Measurements from ENCODE around the gene TBC1D32.
"Not testable (repeated sequence)": the region's sequence is repeated elsewhere in the genome, so short reads cannot be mapped to it uniquely, and the experiment has no call there.

Gene TBC1D32

GRCh38 chr6:121210943-121211342 lies 123.3 kb downstream of the TBC1D32 start:
- Histone ChIP-seq H3K36me3 (ENCODE audit: insufficient read depth, low read length) (peaks cover 12% of the 10 kb centered on the region; the same call in 1 of the 2 replicates), H3K4me3 (ENCODE audit: low read length) (no peak overlapping the region), H3K9ac (ENCODE audit: low read depth, low read length) (no peak overlapping the region), H3K4me1 (ENCODE audit: insufficient read depth, low read length) (no peaks in the 10 kb centered on the region), H3K27me3 (ENCODE audit: insufficient read depth, low read length) (no peaks in the 10 kb centered on the region), H3K27ac (ENCODE audit: low read depth, low read length) (no peak overlapping the region), H3K9me3 (ENCODE audit: insufficient read depth, low read depth, low read length) (peaks cover 19% of the 10 kb centered on the region)
- WGBS, result 100% methylated on average over 1 of the region's 5 CpGs

GRCh38 chr6:121205569-121205968 lies 128.7 kb downstream of the TBC1D32 start:
- H3K27me3 ChIP-seq (ENCODE audit: insufficient read depth, low read length), result no peaks in the 10 kb centered on the region
- peaks cover 5% of the 10 kb centered on the region; the same call in 1 of the 2 replicates for H3K4me1 ChIP-seq (ENCODE audit: insufficient read depth, low read length)
- no peak overlapping the region for H3K9ac ChIP-seq (ENCODE audit: low read depth, low read length)
- no peak overlapping the region for H3K27ac ChIP-seq (ENCODE audit: low read depth, low read length)
- no peaks in the 10 kb centered on the region for H3K9me3 ChIP-seq (ENCODE audit: insufficient read depth, low read depth, low read length)
- H3K4me3 ChIP-seq (ENCODE audit: low read length), result no peak overlapping the region
- H3K36me3 ChIP-seq (ENCODE audit: insufficient read depth, low read length), result no peaks in the 10 kb centered on the region
- 94% methylated on average over 3 of the region's 3 CpGs for WGBS

- no peaks in the 10 kb centered on the region for H3K9me3 ChIP-seq (ENCODE audit: insufficient read depth, low read depth, low read length)
- no peak overlapping the region for H3K9ac ChIP-seq (ENCODE audit: low read depth, low read length)
- 100% methylated on average over 1 of the region's 2 CpGs for WGBS
- H3K27me3 ChIP-seq (ENCODE audit: insufficient read depth, low read length), result no peaks in the 10 kb centered on the region
- H3K4me1 ChIP-seq (ENCODE audit: insufficient read depth, low read length), result peaks cover 5% of the 10 kb centered on the region; the same call in 1 of the 2 replicates
- H3K36me3 ChIP-seq (ENCODE audit: insufficient read depth, low read length), result no peaks in the 10 kb centered on the region
- no peak overlapping the region for H3K27ac ChIP-seq (ENCODE audit: low read depth, low read length)
- no peak overlapping the region for H3K4me3 ChIP-seq (ENCODE audit: low read length)
These were observed 133.2 kb downstream of the TBC1D32 start for GRCh38 chr6:121201105-121201504.

- WGBS, result 89% methylated on average over 3 of the region's 4 CpGs
- not testable (repeated sequence) for H3K36me3 ChIP-seq (ENCODE audit: insufficient read depth, low read length); H3K9ac ChIP-seq (ENCODE audit: low read depth, low read length)
These were observed 138.2 kb downstream of the TBC1D32 start for GRCh38 chr6:121196042-121196441.

GRCh38 chr6:121190122-121190521 lies 144.2 kb downstream of the TBC1D32 start:
- no peak overlapping the region for H3K27ac ChIP-seq (ENCODE audit: low read depth, low read length)
- H3K9ac ChIP-seq (ENCODE audit: low read depth, low read length), result no peak overlapping the region
- H3K4me3 ChIP-seq (ENCODE audit: low read length), result no peak overlapping the region
- 71% methylated on average over 6 of the region's 6 CpGs for WGBS
- H3K36me3 ChIP-seq (ENCODE audit: insufficient read depth, low read length), result no peaks in the 10 kb centered on the region
- H3K27me3 ChIP-seq (ENCODE audit: insufficient read depth, low read length), result no peaks in the 10 kb centered on the region
- H3K9me3 ChIP-seq (ENCODE audit: insufficient read depth, low read depth, low read length), result no peaks in the 10 kb centered on the region
- peaks cover 13% of the 10 kb centered on the region for H3K4me1 ChIP-seq (ENCODE audit: insufficient read depth, low read length)

More at GRCh38 chr6:121196042-121196441, 138.2 kb downstream of the TBC1D32 start:
- not testable (repeated sequence) for H3K4me3 ChIP-seq (ENCODE audit: low read length); H3K27ac ChIP-seq (ENCODE audit: low read depth, low read length); H3K4me1 ChIP-seq (ENCODE audit: insufficient read depth, low read length); H3K9me3 ChIP-seq (ENCODE audit: insufficient read depth, low read depth, low read length); H3K27me3 ChIP-seq (ENCODE audit: insufficient read depth, low read length)

GRCh38 chr6:121188356-121188755 lies 145.9 kb downstream of the TBC1D32 start:
- no peak overlapping the region for H3K9ac ChIP-seq (ENCODE audit: low read depth, low read length)
- WGBS, result no CpG with 5 or more reads among the region's 1 CpG
- H3K27ac ChIP-seq (ENCODE audit: low read depth, low read length), result no peak overlapping the region
- no peaks in the 10 kb centered on the region for H3K36me3 ChIP-seq (ENCODE audit: insufficient read depth, low read length)
- H3K9me3 ChIP-seq (ENCODE audit: insufficient read depth, low read depth, low read length), result no peaks in the 10 kb centered on the region
- peaks cover 13% of the 10 kb centered on the region for H3K4me1 ChIP-seq (ENCODE audit: insufficient read depth, low read length)
- H3K27me3 ChIP-seq (ENCODE audit: insufficient read depth, low read length), result no peaks in the 10 kb centered on the region
- H3K4me3 ChIP-seq (ENCODE audit: low read length), result no peak overlapping the region

GRCh38 chr6:121187833-121188200 lies 146.5 kb downstream of the TBC1D32 start:
- no peak overlapping the region for H3K4me3 ChIP-seq (ENCODE audit: low read length)
- H3K9ac ChIP-seq (ENCODE audit: low read depth, low read length), result no peak overlapping the region
- H3K27ac ChIP-seq (ENCODE audit: low read depth, low read length), result no peak overlapping the region
- no peaks in the 10 kb centered on the region for H3K9me3 ChIP-seq (ENCODE audit: insufficient read depth, low read depth, low read length)
- H3K36me3 ChIP-seq (ENCODE audit: insufficient read depth, low read length), result no peaks in the 10 kb centered on the region
- H3K4me1 ChIP-seq (ENCODE audit: insufficient read depth, low read length), result peaks cover 13% of the 10 kb centered on the region
- no peaks in the 10 kb centered on the region for H3K27me3 ChIP-seq (ENCODE audit: insufficient read depth, low read length)
- WGBS, result 100% methylated on average over 1 of the region's 1 CpG

GRCh38 chr6:121187200-121187832 lies 147.0 kb downstream of the TBC1D32 start:
- H3K9ac ChIP-seq (ENCODE audit: low read depth, low read length), result no peak overlapping the region
- H3K4me1 ChIP-seq (ENCODE audit: insufficient read depth, low read length), result peaks cover 13% of the 10 kb centered on the region
- no peak overlapping the region for H3K27ac ChIP-seq (ENCODE audit: low read depth, low read length)
- 100% methylated on average over 1 of the region's 1 CpG for WGBS
- no peaks in the 10 kb centered on the region for H3K27me3 ChIP-seq (ENCODE audit: insufficient read depth, low read length)
- H3K36me3 ChIP-seq (ENCODE audit: insufficient read depth, low read length), result no peaks in the 10 kb centered on the region
- no peak overlapping the region for H3K4me3 ChIP-seq (ENCODE audit: low read length)
- no peaks in the 10 kb centered on the region for H3K9me3 ChIP-seq (ENCODE audit: insufficient read depth, low read depth, low read length)

GRCh38 chr6:121183742-121184141 lies 150.5 kb downstream of the TBC1D32 start:
- no peak overlapping the region for H3K4me3 ChIP-seq (ENCODE audit: low read length)
- H3K36me3 ChIP-seq (ENCODE audit: insufficient read depth, low read length), result no peaks in the 10 kb centered on the region
- peaks cover 13% of the 10 kb centered on the region for H3K4me1 ChIP-seq (ENCODE audit: insufficient read depth, low read length)
- no peak overlapping the region for H3K27ac ChIP-seq (ENCODE audit: low read depth, low read length)
- no peaks in the 10 kb centered on the region for H3K27me3 ChIP-seq (ENCODE audit: insufficient read depth, low read length)
- no peaks in the 10 kb centered on the region for H3K9me3 ChIP-seq (ENCODE audit: insufficient read depth, low read depth, low read length)
- 100% methylated on average over 1 of the region's 1 CpG for WGBS
- no peak overlapping the region for H3K9ac ChIP-seq (ENCODE audit: low read depth, low read length)

- no peak overlapping the region for H3K27ac ChIP-seq (ENCODE audit: low read depth, low read length)
- H3K36me3 ChIP-seq (ENCODE audit: insufficient read depth, low read length), result no peaks in the 10 kb centered on the region
- 88% methylated on average over 2 of the region's 3 CpGs for WGBS
- H3K27me3 ChIP-seq (ENCODE audit: insufficient read depth, low read length), result no peaks in the 10 kb centered on the region
- H3K4me3 ChIP-seq (ENCODE audit: low read length), result no peak overlapping the region
- H3K9me3 ChIP-seq (ENCODE audit: insufficient read depth, low read depth, low read length), result no peaks in the 10 kb centered on the region
- H3K9ac ChIP-seq (ENCODE audit: low read depth, low read length), result no peak overlapping the region
- H3K4me1 ChIP-seq (ENCODE audit: insufficient read depth, low read length), result no peaks in the 10 kb centered on the region
These were observed 158.5 kb downstream of the TBC1D32 start for GRCh38 chr6:121175827-121176226.

- H3K9me3 ChIP-seq (ENCODE audit: insufficient read depth, low read depth, low read length), result not testable (repeated sequence)
These were observed 161.8 kb downstream of the TBC1D32 start for GRCh38 chr6:121172451-121172850.

GRCh38 chr6:121171879-121172278 lies 162.4 kb downstream of the TBC1D32 start:
- H3K27ac ChIP-seq (ENCODE audit: low read depth, low read length), result no peak overlapping the region
- no peaks in the 10 kb centered on the region for H3K9me3 ChIP-seq (ENCODE audit: insufficient read depth, low read depth, low read length)
- no peak overlapping the region for H3K9ac ChIP-seq (ENCODE audit: low read depth, low read length)
- 89% methylated on average over 2 of the region's 4 CpGs for WGBS
- no peaks in the 10 kb centered on the region for H3K4me1 ChIP-seq (ENCODE audit: insufficient read depth, low read length)
- H3K36me3 ChIP-seq (ENCODE audit: insufficient read depth, low read length), result no peaks in the 10 kb centered on the region
- no peaks in the 10 kb centered on the region for H3K27me3 ChIP-seq (ENCODE audit: insufficient read depth, low read length)
- no peak overlapping the region for H3K4me3 ChIP-seq (ENCODE audit: low read length)

More at GRCh38 chr6:121172451-121172850, 161.8 kb downstream of the TBC1D32 start:
- H3K27ac ChIP-seq (ENCODE audit: low read depth, low read length); H3K4me3 ChIP-seq (ENCODE audit: low read length); H3K36me3 ChIP-seq (ENCODE audit: insufficient read depth, low read length); H3K27me3 ChIP-seq (ENCODE audit: insufficient read depth, low read length); H3K4me1 ChIP-seq (ENCODE audit: insufficient read depth, low read length); H3K9ac ChIP-seq (ENCODE audit: low read depth, low read length): not testable (repeated sequence)
- WGBS, result no CpG with 5 or more reads among the region's 1 CpG

Measured in HUES64 (cell line).